Testis (tissue), 3 donors: Measurements from ENCODE around the gene CUL1. TPM values are rescaled to one million over a fixed set of nuclear protein-coding genes. Genes with fewer than 3 reads are reported as not detected.

Source experiments
- DNase-seq: peaks from one replicate; pipeline ENCODE4 v3.0.0-alpha.2; 2019
- H3K27ac ChIP-seq, 2 donors: fragments of 200-600 bp; sonication (generic); one replicate each; pipeline ENCODE4 v1.5.1; 2019
- H3K27me3 ChIP-seq: fragments of 200-600 bp; sonication (generic); one replicate; pipeline ENCODE4 v1.5.1; 2019
- H3K36me3 ChIP-seq: fragments of 200-600 bp; sonication (generic); one replicate; pipeline ENCODE4 v1.5.1; 2017; ENCODE audit warnings: low read depth; ENCODE audit errors: missing control alignments
- H3K4me1 ChIP-seq: fragments of 200-600 bp; sonication (generic); one replicate; pipeline ENCODE4 v1.5.1; 2019
- H3K4me3 ChIP-seq, 2 donors: fragments of 200-600 bp; sonication (generic); one replicate each; pipeline ENCODE4 v1.5.1; 2017 to 2019
- H3K9me3 ChIP-seq: fragments of 200-600 bp; sonication (generic); one replicate; pipeline ENCODE4 v1.5.1; 2017
- CTCF ChIP-seq, 3 experiments: fragments of 450-650 bp in 2 of 3; fragments of 200-600 bp in 1 of 3; sonication (generic) in 1 of 3; IDR thresholded peaks; one replicate each; pipeline ENCODE4 v1.5.1; 2016 to 2019; ENCODE audit warnings: antibody characterized with exemption in 3 of 3, mild to moderate bottlenecking in 2 of 3, moderate library complexity in 1 of 3
- POLR2A ChIP-seq: fragments of 450-650 bp; IDR thresholded peaks from one replicate; pipeline ENCODE4 v1.6.1; 2017; ENCODE audit warnings: antibody characterized with exemption, mild to moderate bottlenecking, moderate library complexity
- WGBS, 2 donors: methylation state at CpG; one replicate each; pipeline ENCODE4 v1.1.5; 2018; 5-methylcytosine and 5-hydroxymethylcytosine counted together
- intact Hi-C: fragments of 100-400 bp; cut with DNase I; formaldehyde crosslinking; loops from one replicate; pipeline ENCODE4 v1.15.1; 2023; ENCODE audit warnings: low total_unique reads
- polyA plus RNA-seq: library from polyadenylated mRNA; stranded (reverse); fragments of 350-450 nt; fragmentation: Illumina TruSeq; extraction: RNeasy Lipid Tissue Mini Kit (QIAGEN cat#74804); gene quantifications from one replicate; pipeline ENCODE4 v1.2.3, GENCODE V29; 2014; ENCODE audit warnings: low read depth, low replicate concordance; ENCODE audit not compliant: insufficient read depth
- total RNA-seq, 2 donors: library from RNA; depleted of rRNA; stranded (reverse); fragments of >200 nt; gene quantifications; one replicate each; pipeline ENCODE4 v1.2.3, GENCODE V29; 2016

Gene CUL1
- total and polyA plus RNA-seq, 3 donors from 2014 or later, result 151 to 206 (median 161) TPM

GRCh38 chr7:148732862-148733261, 34.2 kb downstream of the CUL1 start:
- intact Hi-C loops, result no loop called here
- Histone ChIP-seq H3K36me3 (no peaks in the 10 kb centered on the region), H3K27me3 (no peaks in the 10 kb centered on the region), H3K4me1 (no peaks in the 10 kb centered on the region), H3K4me3 (no peak overlapping the region), H3K27ac (no peak overlapping the region), H3K9me3 (no peaks in the 10 kb centered on the region)
- WGBS, 2 donors, result 80 to 96% methylated on average over 3 of the region's 3 CpGs
- no peak for DNase-seq
- no peak for TF ChIP-seq POLR2A
- TF ChIP-seq CTCF (IDR thresholded peaks at IDR 0.05), result no peak

DNA sequence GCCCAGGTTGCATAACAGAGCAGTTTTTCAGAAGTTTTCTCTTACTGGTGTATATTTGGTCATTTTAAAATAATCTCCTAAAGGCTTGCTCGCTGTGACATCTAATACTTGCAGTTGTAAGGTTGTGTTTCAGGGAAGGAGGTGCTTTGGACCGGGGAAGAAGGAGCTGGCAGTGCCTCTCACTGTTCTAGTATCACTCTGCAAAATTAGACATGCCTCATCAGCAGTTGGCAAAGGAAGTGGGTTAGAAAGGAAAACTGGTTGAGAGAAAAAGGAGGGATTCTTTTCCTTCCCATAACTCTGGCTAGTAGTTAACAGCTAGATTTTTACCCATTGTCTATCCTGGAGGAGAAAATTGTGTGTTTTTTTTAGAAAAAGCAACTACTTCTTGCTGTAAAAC, 34.8 kb downstream of the CUL1 start:
- Histone ChIP-seq H3K36me3 (no peaks in the 10 kb centered on the region), H3K27ac (no peak overlapping the region), H3K9me3 (no peaks in the 10 kb centered on the region), H3K4me1 (no peaks in the 10 kb centered on the region), H3K27me3 (no peaks in the 10 kb centered on the region), H3K4me3 (no peak overlapping the region)
- TF ChIP-seq CTCF (IDR thresholded peaks at IDR 0.05), result no peak
- no peak for TF ChIP-seq POLR2A
- DNase-seq, result no peak
- intact Hi-C loops, result no loop called here
- 60 to 81% methylated on average over 2 of the region's 2 CpGs for WGBS, 2 donors

DNA sequence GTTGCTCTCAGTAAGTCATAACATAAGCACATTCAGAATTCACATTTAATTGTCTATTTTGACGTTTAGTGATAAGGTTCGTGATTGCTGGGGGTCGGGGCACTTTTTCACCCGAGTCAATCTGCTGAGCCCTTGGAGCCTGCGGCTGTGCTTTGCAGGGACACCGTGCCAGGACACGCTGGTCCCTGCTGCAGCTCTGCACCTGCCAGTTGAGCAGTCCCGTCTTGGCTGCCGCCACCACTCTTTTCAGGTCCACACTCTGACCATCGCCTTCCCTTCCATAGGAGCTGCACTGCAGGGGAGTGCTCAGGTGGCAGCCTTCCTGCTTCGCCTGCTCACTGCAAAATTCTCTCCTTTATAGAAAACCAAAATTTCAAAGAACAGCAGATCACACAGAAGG, 36.4 kb downstream of the CUL1 start:
- H3K27me3 ChIP-seq, result no peaks in the 10 kb centered on the region
- TF ChIP-seq CTCF (IDR thresholded peaks at IDR 0.05) (no peak), POLR2A (no peak)
- no peaks in the 10 kb centered on the region for H3K9me3 ChIP-seq
- 63 to 83% methylated on average over 10 to 11 of the region's 11 CpGs for WGBS, 2 donors
- H3K4me1 ChIP-seq, result no peaks in the 10 kb centered on the region
- H3K36me3 ChIP-seq, result no peaks in the 10 kb centered on the region
- DNase-seq, result no peak
- H3K4me3 ChIP-seq, result no peak overlapping the region
- intact Hi-C loops, result no loop called here
- no peak overlapping the region for H3K27ac ChIP-seq

DNA sequence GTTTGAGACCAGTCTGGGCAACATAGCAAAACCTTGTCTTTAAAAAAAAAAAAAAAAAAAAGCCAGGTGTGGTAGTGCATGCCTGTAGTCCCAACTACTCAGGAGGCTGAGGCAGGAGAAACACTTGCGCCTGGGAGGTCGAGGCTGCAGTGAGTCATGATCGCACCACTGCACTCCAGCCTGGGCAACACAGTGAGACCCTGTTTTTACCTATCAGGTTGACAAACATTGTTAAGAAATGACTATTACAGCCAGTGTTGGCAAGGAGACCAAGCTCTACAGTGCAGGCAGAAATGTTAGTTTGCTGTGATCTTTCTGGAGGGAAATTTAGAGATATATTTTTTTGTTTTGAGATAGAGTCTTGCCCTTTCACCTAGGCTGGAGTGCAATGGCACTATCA, 37.3 kb downstream of the CUL1 start:
- no peak for DNase-seq
- H3K4me3 ChIP-seq, result no peak overlapping the region
- no peaks in the 10 kb centered on the region for H3K36me3 ChIP-seq
- H3K27ac ChIP-seq, result no peak overlapping the region
- no peaks in the 10 kb centered on the region for H3K27me3 ChIP-seq
- no peaks in the 10 kb centered on the region for H3K4me1 ChIP-seq
- H3K9me3 ChIP-seq, result no peaks in the 10 kb centered on the region
- 97% methylated on average over 3 of the region's 3 CpGs for WGBS, 2 donors
- intact Hi-C loops, result no loop called here
- TF ChIP-seq POLR2A, result no peak
- TF ChIP-seq CTCF (IDR thresholded peaks at IDR 0.05), result no peak

DNA sequence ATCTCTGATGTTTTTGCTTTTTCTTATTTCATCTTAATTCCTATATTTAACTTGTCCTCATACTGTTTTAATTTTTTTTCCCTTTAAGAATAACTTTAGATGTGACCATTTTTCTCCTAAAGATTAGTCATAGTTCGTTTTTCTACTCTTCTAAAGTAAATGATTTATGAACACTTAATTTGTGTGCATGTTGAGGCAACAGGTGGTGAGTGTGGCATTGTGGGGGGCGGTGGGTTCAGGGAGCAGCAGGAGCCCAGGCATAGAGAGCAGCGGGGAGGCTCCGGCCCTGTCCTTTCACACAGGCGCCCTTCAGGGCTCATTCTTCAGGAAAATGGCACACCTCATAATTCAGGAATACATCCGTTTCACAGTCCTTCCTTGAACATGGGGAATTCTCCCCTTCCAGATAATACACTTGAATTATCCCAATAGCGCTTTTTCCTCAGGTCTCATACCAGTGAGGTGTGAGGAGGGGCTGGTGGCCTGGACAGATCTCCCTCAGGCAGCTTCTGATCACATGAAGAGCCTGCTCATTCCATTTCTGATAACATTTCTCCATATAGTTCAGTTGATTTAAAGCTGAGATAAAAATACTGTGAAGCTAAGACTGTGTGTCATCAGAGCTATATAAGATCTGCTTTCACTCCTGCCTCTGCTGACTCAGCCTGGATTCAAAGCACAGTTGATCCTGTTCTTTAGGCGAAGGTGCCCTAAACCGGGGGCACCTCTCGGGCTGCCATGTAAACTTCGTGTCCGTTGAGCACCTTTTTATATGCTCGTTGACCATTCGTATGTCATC, 40.2 kb downstream of the CUL1 start:
- Histone ChIP-seq H3K27ac (no peak overlapping the region), H3K4me1 (no peaks in the 10 kb centered on the region), H3K4me3 (no peak overlapping the region), H3K27me3 (no peaks in the 10 kb centered on the region), H3K36me3 (no peaks in the 10 kb centered on the region), H3K9me3 (no peaks in the 10 kb centered on the region)
- WGBS, 2 donors, result 91% methylated on average over 14 of the region's 14 CpGs
- no peak for DNase-seq
- TF ChIP-seq POLR2A (no peak), CTCF (IDR thresholded peaks at IDR 0.05) (no peak)
- intact Hi-C loops, result no loop called here
